Measurements from ENCODE around the gene MRPL22.
"Not testable (repeated sequence)": the region's sequence is repeated elsewhere in the genome, so short reads cannot be mapped to it uniquely, and the experiment has no call there.

The MRPL22 gene

GRCh38 chr5:154899151-154899816, 41.6 kb upstream of the MRPL22 start:
- H3K27ac ChIP-seq = no peak overlapping the region
- TF ChIP-seq, protein P1, sequence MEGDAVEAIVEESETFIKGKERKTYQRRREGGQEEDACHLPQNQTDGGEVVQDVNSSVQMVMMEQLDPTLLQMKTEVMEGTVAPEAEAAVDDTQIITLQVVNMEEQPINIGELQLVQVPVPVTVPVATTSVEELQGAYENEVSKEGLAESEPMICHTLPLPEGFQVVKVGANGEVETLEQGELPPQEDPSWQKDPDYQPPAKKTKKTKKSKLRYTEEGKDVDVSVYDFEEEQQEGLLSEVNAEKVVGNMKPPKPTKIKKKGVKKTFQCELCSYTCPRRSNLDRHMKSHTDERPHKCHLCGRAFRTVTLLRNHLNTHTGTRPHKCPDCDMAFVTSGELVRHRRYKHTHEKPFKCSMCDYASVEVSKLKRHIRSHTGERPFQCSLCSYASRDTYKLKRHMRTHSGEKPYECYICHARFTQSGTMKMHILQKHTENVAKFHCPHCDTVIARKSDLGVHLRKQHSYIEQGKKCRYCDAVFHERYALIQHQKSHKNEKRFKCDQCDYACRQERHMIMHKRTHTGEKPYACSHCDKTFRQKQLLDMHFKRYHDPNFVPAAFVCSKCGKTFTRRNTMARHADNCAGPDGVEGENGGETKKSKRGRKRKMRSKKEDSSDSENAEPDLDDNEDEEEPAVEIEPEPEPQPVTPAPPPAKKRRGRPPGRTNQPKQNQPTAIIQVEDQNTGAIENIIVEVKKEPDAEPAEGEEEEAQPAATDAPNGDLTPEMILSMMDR (conservative IDR thresholded peaks at IDR 0.05) = no peak

GRCh38 chr5:154900066-154900465, 40.8 kb upstream of the MRPL22 start:
- no peak overlapping the region for H3K27ac ChIP-seq
- TF ChIP-seq, protein P1 (conservative IDR thresholded peaks at IDR 0.05) = no peak

DNA sequence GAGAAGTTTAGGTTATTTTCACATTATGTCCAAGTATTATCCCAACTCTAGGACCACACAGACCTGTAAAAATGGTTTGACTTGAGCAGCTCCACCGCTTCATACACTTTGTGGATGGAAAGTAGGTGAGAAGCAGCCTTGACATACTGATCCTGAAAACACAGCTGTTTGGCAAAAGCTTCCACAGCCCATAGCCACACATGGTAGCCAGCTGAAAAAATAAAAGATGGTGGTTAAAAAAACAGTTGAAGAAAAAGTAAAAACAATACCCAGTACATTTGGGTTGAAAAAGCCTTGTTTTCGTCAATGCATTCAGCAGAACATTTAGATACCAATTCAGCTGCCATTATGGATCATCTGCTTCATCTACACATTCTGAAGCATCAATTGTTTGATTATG, 39.6 kb upstream of the MRPL22 start:
- TF ChIP-seq, protein P1 (conservative IDR thresholded peaks at IDR 0.05) = no peak
- H3K27ac ChIP-seq = no peak overlapping the region

- TF ChIP-seq, protein P1 (conservative IDR thresholded peaks at IDR 0.05) = no peak
- no peak overlapping the region for H3K27ac ChIP-seq
Measured at GRCh38 chr5:154901913-154902312, 39.0 kb upstream of the MRPL22 start.

DNA sequence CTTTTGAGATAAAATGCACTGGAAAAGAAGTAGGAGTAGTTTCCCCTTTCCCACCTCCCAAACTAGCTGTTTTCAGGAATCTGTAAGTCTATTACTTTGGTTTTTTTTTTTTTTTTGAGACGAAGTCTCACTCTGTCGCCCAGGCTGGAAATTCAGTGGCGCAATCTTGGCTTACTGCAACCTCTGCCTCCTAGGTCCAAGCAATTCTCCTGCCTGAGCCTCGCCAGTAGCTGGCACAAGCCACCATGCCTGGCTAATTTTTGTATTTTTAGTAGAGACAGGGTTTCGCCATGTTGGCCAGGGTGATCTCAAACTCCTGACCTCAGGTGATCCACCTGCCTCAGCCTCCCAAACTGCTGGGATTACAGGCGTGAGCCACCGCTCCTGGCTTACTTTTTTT, 35.3 kb upstream of the MRPL22 start:
- not testable (repeated sequence) for H3K27ac ChIP-seq

DNA sequence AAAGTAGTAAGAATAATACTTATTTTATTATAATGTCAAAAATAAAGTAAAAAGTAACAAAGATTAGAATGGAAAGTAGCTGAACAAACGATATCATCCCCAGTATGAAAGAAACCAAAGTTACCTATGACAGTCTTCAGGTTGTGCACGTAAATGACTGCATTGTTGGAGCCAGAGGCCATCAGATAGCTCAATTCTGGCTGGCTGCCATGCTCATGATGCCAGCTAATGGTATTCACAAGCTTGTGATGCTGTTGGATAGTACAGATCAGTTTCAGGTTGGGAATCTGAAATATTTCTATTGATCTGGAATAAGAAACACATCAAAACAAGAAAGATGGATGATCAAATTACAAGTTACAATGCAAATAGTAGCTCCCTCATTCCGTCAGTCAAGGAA, 24.0 kb upstream of the MRPL22 start:
- TF ChIP-seq, protein P1 (conservative IDR thresholded peaks at IDR 0.05) = no peak
- H3K27ac ChIP-seq = no peak overlapping the region

- TF ChIP-seq, protein P1 (conservative IDR thresholded peaks at IDR 0.05) = no peak
- no peak overlapping the region for H3K27ac ChIP-seq
Measured at GRCh38 chr5:154917757-154918156, 23.1 kb upstream of the MRPL22 start.

Measured in VCaP (cell line).